Stimulated activated naive CD8-positive, alpha-beta T cell treated with anti-CD3 and anti-CD28 coated beads, Interleukin-15, amount 100 ng/mL, for 72 hours (primary cell): ENCODE data around the gene CNN3.

Experiments
- ATAC-seq: fragments of 150-1000 bp; cut with Tn5 transposase; 2 replicates; pipeline ENCODE4 v1.10.0; 2021; ENCODE audit warnings: mild to moderate bottlenecking, moderate library complexity
- DNase-seq, 2 donors: peaks; one replicate each; pipeline ENCODE4 v3.0.0; 2021 to 2022
- H3K27ac Mint-ChIP-seq, 2 donors: one replicate each; pipeline ENCODE4 v1.8.0; 2022; ENCODE audit warnings: mild to moderate bottlenecking in 2 of 2, mixed read lengths in 2 of 2, moderate library complexity in 2 of 2
- H3K27me3 Mint-ChIP-seq: one replicate; pipeline ENCODE4 v1.8.0; 2022; ENCODE audit warnings: mixed read lengths
- H3K4me1 Mint-ChIP-seq: one replicate; pipeline ENCODE4 v1.8.0; 2022; ENCODE audit warnings: mild to moderate bottlenecking, mixed read lengths
- H3K4me3 Mint-ChIP-seq, 2 donors: one replicate each; pipeline ENCODE4 v1.8.0; 2022; ENCODE audit warnings: mild to moderate bottlenecking in 2 of 2, mixed read lengths in 2 of 2, moderate library complexity in 1 of 2
- H3K9me3 Mint-ChIP-seq, 2 donors: one replicate each; pipeline ENCODE4 v1.8.0; 2022; ENCODE audit warnings: mixed read lengths in 2 of 2

Gene CNN3

GRCh38 chr1:94892604-94893254 lies 34.2 kb downstream of the CNN3 start:
- Mint-ChIP-seq H3K27me3 (no peaks in the 10 kb centered on the region), H3K4me1 (no peaks in the 10 kb centered on the region), H3K9me3 (no peaks in the 10 kb centered on the region), H3K27ac (peak overlapping the region in 1 of 2 donors; percentile 9), H3K4me3 (no peak overlapping the region)
- DNase-seq: no peak
- no peak for ATAC-seq

GRCh38 chr1:94888201-94888600 lies 38.7 kb downstream of the CNN3 start:
- ATAC-seq: no peak
- H3K4me1 Mint-ChIP-seq: peaks cover 10% of the 10 kb centered on the region
- no peak overlapping the region for H3K4me3 Mint-ChIP-seq
- no peaks in the 10 kb centered on the region for H3K9me3 Mint-ChIP-seq
- DNase-seq: no peak
- no peak overlapping the region for H3K27ac Mint-ChIP-seq
- H3K27me3 Mint-ChIP-seq: no peaks in the 10 kb centered on the region

- no peak for ATAC-seq
- Mint-ChIP-seq H3K4me1 (peaks cover 14% of the 10 kb centered on the region), H3K27ac (no peak overlapping the region), H3K9me3 (no peaks in the 10 kb centered on the region), H3K27me3 (no peaks in the 10 kb centered on the region), H3K4me3 (no peak overlapping the region)
- DNase-seq: no peak
Observed at GRCh38 chr1:94887603-94888171, 39.2 kb downstream of the CNN3 start.

- Mint-ChIP-seq H3K4me3 (no peak overlapping the region), H3K27me3 (no peaks in the 10 kb centered on the region), H3K4me1 (peaks cover 14% of the 10 kb centered on the region), H3K27ac (no peak overlapping the region), H3K9me3 (no peaks in the 10 kb centered on the region)
- DNase-seq (no peak), ATAC-seq (no peak)
Observed at GRCh38 chr1:94887106-94887505, 39.8 kb downstream of the CNN3 start.

GRCh38 chr1:94886361-94886760 lies 40.5 kb downstream of the CNN3 start:
- Mint-ChIP-seq H3K27ac (no peak overlapping the region), H3K27me3 (no peaks in the 10 kb centered on the region), H3K4me3 (no peak overlapping the region), H3K9me3 (no peaks in the 10 kb centered on the region), H3K4me1 (peaks cover 14% of the 10 kb centered on the region)
- DNase-seq (no peak), ATAC-seq (peak; percentile 13)

GRCh38 chr1:94884507-94884906 lies 42.4 kb downstream of the CNN3 start:
- DNase-seq: no peak
- H3K9me3 Mint-ChIP-seq: no peaks in the 10 kb centered on the region
- peaks cover 14% of the 10 kb centered on the region for H3K4me1 Mint-ChIP-seq
- H3K27ac Mint-ChIP-seq: no peak overlapping the region
- no peak for ATAC-seq
- H3K4me3 Mint-ChIP-seq: no peak overlapping the region
- H3K27me3 Mint-ChIP-seq: no peaks in the 10 kb centered on the region

- DNase-seq (no peak), ATAC-seq (no peak)
- no peaks in the 10 kb centered on the region for H3K9me3 Mint-ChIP-seq
- no peaks in the 10 kb centered on the region for H3K27me3 Mint-ChIP-seq
- H3K4me1 Mint-ChIP-seq: peaks cover 14% of the 10 kb centered on the region
- no peak overlapping the region for H3K4me3 Mint-ChIP-seq
- H3K27ac Mint-ChIP-seq: no peak overlapping the region
Observed at GRCh38 chr1:94884106-94884505, 42.8 kb downstream of the CNN3 start.

- DNase-seq: peak in 1 of 2 donors; percentile 16
Observed at GRCh38 chr1:94883691-94884090, 43.2 kb downstream of the CNN3 start.

GRCh38 chr1:94878329-94878728 lies 48.6 kb downstream of the CNN3 start:
- Mint-ChIP-seq H3K4me1 (peaks cover 5% of the 10 kb centered on the region), H3K27me3 (peaks cover 4% of the 10 kb centered on the region), H3K9me3 (no peaks in the 10 kb centered on the region), H3K4me3 (no peak overlapping the region), H3K27ac (no peak overlapping the region)
- ATAC-seq (no peak), DNase-seq (no peak)

More at GRCh38 chr1:94883691-94884090, 43.2 kb downstream of the CNN3 start:
- Mint-ChIP-seq H3K27ac (peak overlapping the region; percentile 91 to 92), H3K4me3 (peak overlapping the region; percentile 12 to 37), H3K9me3 (no peaks in the 10 kb centered on the region), H3K4me1 (peaks cover 14% of the 10 kb centered on the region), H3K27me3 (no peaks in the 10 kb centered on the region)
- peak; percentile 85 for ATAC-seq

GRCh38 chr1:94876362-94876761 lies 50.5 kb downstream of the CNN3 start:
- H3K4me3 Mint-ChIP-seq: no peak overlapping the region
- DNase-seq: no peak
- ATAC-seq: no peak
- H3K4me1 Mint-ChIP-seq: no peaks in the 10 kb centered on the region
- no peaks in the 10 kb centered on the region for H3K9me3 Mint-ChIP-seq
- H3K27me3 Mint-ChIP-seq: peaks cover 6% of the 10 kb centered on the region
- no peak overlapping the region for H3K27ac Mint-ChIP-seq

- DNase-seq: no peak
- Mint-ChIP-seq H3K27me3 (peaks cover 6% of the 10 kb centered on the region), H3K4me3 (no peak overlapping the region)
Observed at GRCh38 chr1:94875794-94876193, 51.1 kb downstream of the CNN3 start.

GRCh38 chr1:94874423-94874822 lies 52.5 kb downstream of the CNN3 start:
- H3K27me3 Mint-ChIP-seq: peaks cover 6% of the 10 kb centered on the region
- H3K9me3 Mint-ChIP-seq: no peaks in the 10 kb centered on the region
- no peak overlapping the region for H3K27ac Mint-ChIP-seq
- H3K4me3 Mint-ChIP-seq: no peak overlapping the region
- H3K4me1 Mint-ChIP-seq: no peaks in the 10 kb centered on the region
- DNase-seq (no peak), ATAC-seq (no peak)

More at GRCh38 chr1:94875794-94876193, 51.1 kb downstream of the CNN3 start:
- no peaks in the 10 kb centered on the region for H3K4me1 Mint-ChIP-seq
- no peaks in the 10 kb centered on the region for H3K9me3 Mint-ChIP-seq
- no peak overlapping the region for H3K27ac Mint-ChIP-seq
- no peak for ATAC-seq

GRCh38 chr1:94873520-94874351 lies 53.2 kb downstream of the CNN3 start:
- ATAC-seq: no peak
- H3K9me3 Mint-ChIP-seq: no peaks in the 10 kb centered on the region
- DNase-seq: no peak
- H3K27ac Mint-ChIP-seq: no peak overlapping the region
- no peak overlapping the region for H3K4me3 Mint-ChIP-seq
- no peaks in the 10 kb centered on the region for H3K4me1 Mint-ChIP-seq
- H3K27me3 Mint-ChIP-seq: peaks cover 6% of the 10 kb centered on the region

- no peak overlapping the region for H3K4me3 Mint-ChIP-seq
- DNase-seq: no peak
- no peak overlapping the region for H3K27ac Mint-ChIP-seq
- no peak for ATAC-seq
- no peaks in the 10 kb centered on the region for H3K9me3 Mint-ChIP-seq
- H3K4me1 Mint-ChIP-seq: no peaks in the 10 kb centered on the region
- peaks cover 6% of the 10 kb centered on the region for H3K27me3 Mint-ChIP-seq
Observed at GRCh38 chr1:94872771-94873495, 54.0 kb downstream of the CNN3 start.

GRCh38 chr1:94871031-94871430 lies 55.9 kb downstream of the CNN3 start:
- DNase-seq (no peak), ATAC-seq (no peak)
- no peak overlapping the region for H3K4me3 Mint-ChIP-seq
- no peaks in the 10 kb centered on the region for H3K9me3 Mint-ChIP-seq
- peaks cover 6% of the 10 kb centered on the region for H3K27me3 Mint-ChIP-seq
- H3K4me1 Mint-ChIP-seq: no peaks in the 10 kb centered on the region
- no peak overlapping the region for H3K27ac Mint-ChIP-seq
